GM23338 (cell line): ENCODE data around the gene LINGO4. TPM values are rescaled to one million over a fixed set of nuclear protein-coding genes. Genes with fewer than 3 reads are reported as not detected.

Source experiments
- ATAC-seq: fragments of 200-7000 bp; cut with Tn5 transposase; 3 replicates; pipeline ENCODE4 v1.9.1; 2020
- DNase-seq: peaks from one replicate; pipeline ENCODE4 v3.0.0-alpha.2; 2015; ENCODE audit warnings: low spot score
- H2AFZ ChIP-seq: fragments of 200-600 bp; sonication (generic); 2 replicates; pipeline ENCODE4 v1.8.0; 2016; ENCODE audit warnings: antibody characterized with exemption, mild to moderate bottlenecking, moderate library complexity
- H3F3A ChIP-seq: fragments of 200-600 bp; sonication (generic); replicated peaks from 2 replicates; pipeline ENCODE4 v1.8.0; 2017; ENCODE audit warnings: antibody characterized with exemption, mixed run types, low read depth
- H3K27ac ChIP-seq: fragments of 200-600 bp; sonication (generic); 2 replicates; pipeline ENCODE4 v1.6.1; 2016; ENCODE audit warnings: low read depth
- H3K27me3 ChIP-seq: fragments of 200-600 bp; sonication (generic); 2 replicates; pipeline ENCODE4 v1.8.0; 2016; ENCODE audit warnings: mild to moderate bottlenecking, mixed run types, moderate library complexity; ENCODE audit not compliant: insufficient read depth
- H3K36me3 ChIP-seq: fragments of 200-600 bp; sonication (generic); 2 replicates; pipeline ENCODE4 v1.8.0; 2016; ENCODE audit warnings: mild to moderate bottlenecking; ENCODE audit not compliant: insufficient read depth
- H3K4me1 ChIP-seq: fragments of 200-600 bp; sonication (generic); 2 replicates; pipeline ENCODE4 v1.8.0; 2016; ENCODE audit warnings: mild to moderate bottlenecking, moderate library complexity; ENCODE audit not compliant: insufficient read depth
- H3K4me2 ChIP-seq: fragments of 200-600 bp; sonication (generic); 2 replicates; pipeline ENCODE4 v1.7.1; 2017; ENCODE audit warnings: mixed run types
- H3K4me3 ChIP-seq: fragments of 200-600 bp; sonication (generic); 2 replicates; pipeline ENCODE4 v1.6.1; 2016; ENCODE audit warnings: mixed run types
- H3K79me2 ChIP-seq: fragments of 200-600 bp; sonication (generic); replicated peaks from 2 replicates; pipeline ENCODE4 v1.8.0; 2017; ENCODE audit warnings: mild to moderate bottlenecking; ENCODE audit not compliant: insufficient read depth
- H3K9me2 ChIP-seq: fragments of 200-600 bp; sonication (generic); 2 replicates; pipeline ENCODE4 v1.8.0; 2017; ENCODE audit not compliant: insufficient read depth
- H4K20me1 ChIP-seq: fragments of 200-600 bp; sonication (generic); replicated peaks from 2 replicates; pipeline ENCODE4 v1.8.0; 2017; ENCODE audit warnings: mild to moderate bottlenecking; ENCODE audit not compliant: insufficient read depth
- H3K27ac Mint-ChIP-seq: 2 replicates; pipeline ENCODE4 v1.8.0; 2020; ENCODE audit warnings: inconsistent platforms, mild to moderate bottlenecking, moderate library complexity, mixed read lengths
- H3K27me3 Mint-ChIP-seq: 3 replicates; pipeline ENCODE4 v1.8.0; 2022; ENCODE audit warnings: low read depth, mild to moderate bottlenecking, moderate library complexity, mixed read lengths, inconsistent platforms; ENCODE audit not compliant: insufficient read depth, poor library complexity
- H3K36me3 Mint-ChIP-seq: 3 replicates; pipeline ENCODE4 v1.8.0; 2021; ENCODE audit warnings: low read depth, mild to moderate bottlenecking, inconsistent platforms, moderate library complexity, mixed read lengths
- H3K4me1 Mint-ChIP-seq: 3 replicates; pipeline ENCODE4 v1.8.0; 2020; ENCODE audit warnings: mild to moderate bottlenecking, inconsistent platforms, mixed read lengths
- H3K4me3 Mint-ChIP-seq: 3 replicates; pipeline ENCODE4 v1.8.0; 2021; ENCODE audit warnings: moderate library complexity, mild to moderate bottlenecking, inconsistent platforms, mixed read lengths
- H3K9me3 Mint-ChIP-seq: 3 replicates; pipeline ENCODE4 v1.8.0; 2020; ENCODE audit warnings: moderate library complexity, mild to moderate bottlenecking, inconsistent platforms, mixed read lengths
- CREB1 ChIP-seq: fragments of 250-450 bp; sonication (Bioruptor Pico); IDR thresholded peaks from 2 replicates; pipeline ENCODE4 v1.5.0; 2020; ENCODE audit warnings: low read depth, mild to moderate bottlenecking, moderate library complexity
- EZH2 ChIP-seq: fragments of 200-600 bp; sonication (generic); IDR thresholded peaks from one replicate; pipeline ENCODE4 v1.8.0; 2017; ENCODE audit warnings: antibody characterized with exemption, mild to moderate bottlenecking, low read depth; ENCODE audit not compliant: unreplicated experiment
- EZH2phosphoT487 ChIP-seq: fragments of 200-600 bp; sonication (generic); IDR thresholded peaks from one replicate; pipeline ENCODE4 v1.8.1; 2018; ENCODE audit warnings: antibody characterized with exemption; ENCODE audit not compliant: unreplicated experiment
- JUNB ChIP-seq: IDR thresholded peaks from one replicate; pipeline ENCODE4 v1.6.1; 2016; ENCODE audit warnings: antibody characterized with exemption; ENCODE audit not compliant: unreplicated experiment
- NANOG ChIP-seq: IDR thresholded peaks from 2 replicates; pipeline ENCODE4 v1.6.1; 2016; ENCODE audit warnings: antibody characterized with exemption, borderline replicate concordance
- POLR2AphosphoS5 ChIP-seq: IDR thresholded peaks from 2 replicates; pipeline ENCODE4 v1.6.1; 2016; ENCODE audit warnings: antibody characterized with exemption, low read depth
- STAT1 ChIP-seq: IDR thresholded peaks from one replicate; pipeline ENCODE4 v1.6.1; 2016; ENCODE audit warnings: antibody characterized with exemption; ENCODE audit not compliant: unreplicated experiment
- ZNF114 ChIP-seq: fragments of 250-450 bp; sonication (Bioruptor Pico); IDR thresholded peaks from 2 replicates; pipeline ENCODE4 v1.5.0; 2020; ENCODE audit warnings: mild to moderate bottlenecking, moderate library complexity
- ZNF331 ChIP-seq: fragments of 250-450 bp; sonication (Bioruptor Pico); IDR thresholded peaks from 2 replicates; pipeline ENCODE4 v1.5.0; 2020; ENCODE audit warnings: low read depth, mild to moderate bottlenecking, moderate library complexity
- polyA plus RNA-seq: library from polyadenylated mRNA; unstranded; fragments of >200 nt; fragmentation: Nextera tagmentation; extraction: Ambion mirVana; gene quantifications from 2 replicates; pipeline ENCODE4 v1.2.1, GENCODE V29; 2016
- total RNA-seq: library from RNA; depleted of rRNA; stranded (reverse); fragments of >200 nt; shearing (Covaris generic); gene quantifications from 2 replicates; pipeline ENCODE4 v1.2.3, GENCODE V29; 2014
- TF ChIP-seq, protein P1 (sequence below), 2 experiments: fragments of 200-600 bp in 1 of 2; sonication (generic) in 1 of 2; conservative IDR thresholded peaks; 2 replicates each; pipeline versions ENCODE4 v1.5.1 to v1.6.1; 2016 to 2017; ENCODE audit warnings: antibody characterized with exemption in 2 of 2, low read depth in 2 of 2, mild to moderate bottlenecking in 2 of 2, moderate library complexity in 1 of 2
- TF ChIP-seq, protein P2 (sequence below): fragments of 250-450 bp; sonication (Bioruptor Pico); IDR thresholded peaks from 2 replicates; pipeline ENCODE4 v1.5.0; 2020; ENCODE audit warnings: mild to moderate bottlenecking, moderate library complexity
- TF ChIP-seq, protein P3 (sequence below): IDR thresholded peaks from 2 replicates; pipeline ENCODE4 v1.6.1; 2016; ENCODE audit warnings: antibody characterized with exemption
- TF ChIP-seq, protein P4 (sequence below): IDR thresholded peaks from one replicate; pipeline ENCODE4 v1.6.1; 2018; ENCODE audit warnings: antibody characterized with exemption; ENCODE audit not compliant: unreplicated experiment

Gene LINGO4
- total and polyA plus RNA-seq, 2 experiments from 2014 or later, result not detected

DNA sequence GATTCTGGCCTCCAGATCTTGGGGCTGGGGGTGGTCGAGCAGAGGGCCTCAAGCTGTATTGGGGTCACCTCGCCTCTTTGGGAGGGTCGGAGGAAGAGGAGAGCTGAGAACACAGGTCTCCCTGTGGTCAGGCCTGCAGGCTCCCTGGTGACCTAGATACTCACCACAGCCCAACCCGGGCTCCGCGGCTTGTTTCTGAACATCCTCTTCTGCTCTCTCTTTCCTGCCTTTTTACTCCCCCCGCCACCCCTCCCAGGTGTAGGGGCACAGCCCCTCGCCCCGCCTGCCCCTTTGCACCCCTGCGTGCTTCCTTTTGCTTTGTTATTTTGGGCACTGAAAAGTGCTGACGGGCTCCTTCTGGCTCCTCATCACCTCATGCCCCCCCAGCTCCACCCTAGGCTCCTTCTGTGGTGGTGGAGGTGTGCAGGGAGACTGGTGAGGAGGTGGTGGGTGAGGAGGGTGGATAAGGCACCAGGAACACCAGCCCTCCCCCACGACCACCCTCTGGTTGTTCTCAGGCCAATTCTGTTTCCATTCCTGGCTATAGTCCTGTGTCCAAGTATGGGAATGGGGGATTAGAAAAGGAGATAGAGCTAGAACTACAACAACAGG lies 10.6 kb upstream of the LINGO4 start:
- no peak overlapping the region for H3K4me3 ChIP-seq
- H3K79me2 ChIP-seq, result no peaks in the 10 kb centered on the region
- no peaks in the 10 kb centered on the region for H3F3A ChIP-seq
- no peaks in the 10 kb centered on the region for H3K4me1 ChIP-seq
- peaks cover 12% of the 10 kb centered on the region for H3K27me3 Mint-ChIP-seq
- no peaks in the 10 kb centered on the region for H3K9me2 ChIP-seq
- H3K27ac Mint-ChIP-seq, result no peak overlapping the region
- H3K9me3 Mint-ChIP-seq, result no peaks in the 10 kb centered on the region
- no peak for TF ChIP-seq EZH2
- TF ChIP-seq POLR2AphosphoS5, result no peak
- TF ChIP-seq ZNF331, result no peak
- no peak for TF ChIP-seq ZNF114
- no peak for TF ChIP-seq EZH2phosphoT487
- TF ChIP-seq, protein P1, sequence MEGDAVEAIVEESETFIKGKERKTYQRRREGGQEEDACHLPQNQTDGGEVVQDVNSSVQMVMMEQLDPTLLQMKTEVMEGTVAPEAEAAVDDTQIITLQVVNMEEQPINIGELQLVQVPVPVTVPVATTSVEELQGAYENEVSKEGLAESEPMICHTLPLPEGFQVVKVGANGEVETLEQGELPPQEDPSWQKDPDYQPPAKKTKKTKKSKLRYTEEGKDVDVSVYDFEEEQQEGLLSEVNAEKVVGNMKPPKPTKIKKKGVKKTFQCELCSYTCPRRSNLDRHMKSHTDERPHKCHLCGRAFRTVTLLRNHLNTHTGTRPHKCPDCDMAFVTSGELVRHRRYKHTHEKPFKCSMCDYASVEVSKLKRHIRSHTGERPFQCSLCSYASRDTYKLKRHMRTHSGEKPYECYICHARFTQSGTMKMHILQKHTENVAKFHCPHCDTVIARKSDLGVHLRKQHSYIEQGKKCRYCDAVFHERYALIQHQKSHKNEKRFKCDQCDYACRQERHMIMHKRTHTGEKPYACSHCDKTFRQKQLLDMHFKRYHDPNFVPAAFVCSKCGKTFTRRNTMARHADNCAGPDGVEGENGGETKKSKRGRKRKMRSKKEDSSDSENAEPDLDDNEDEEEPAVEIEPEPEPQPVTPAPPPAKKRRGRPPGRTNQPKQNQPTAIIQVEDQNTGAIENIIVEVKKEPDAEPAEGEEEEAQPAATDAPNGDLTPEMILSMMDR (conservative IDR thresholded peaks at IDR 0.05; ENCODE audit: low read depth in 2 of 2), result no peak
- TF ChIP-seq JUNB, result no peak
- TF ChIP-seq, protein P2, sequence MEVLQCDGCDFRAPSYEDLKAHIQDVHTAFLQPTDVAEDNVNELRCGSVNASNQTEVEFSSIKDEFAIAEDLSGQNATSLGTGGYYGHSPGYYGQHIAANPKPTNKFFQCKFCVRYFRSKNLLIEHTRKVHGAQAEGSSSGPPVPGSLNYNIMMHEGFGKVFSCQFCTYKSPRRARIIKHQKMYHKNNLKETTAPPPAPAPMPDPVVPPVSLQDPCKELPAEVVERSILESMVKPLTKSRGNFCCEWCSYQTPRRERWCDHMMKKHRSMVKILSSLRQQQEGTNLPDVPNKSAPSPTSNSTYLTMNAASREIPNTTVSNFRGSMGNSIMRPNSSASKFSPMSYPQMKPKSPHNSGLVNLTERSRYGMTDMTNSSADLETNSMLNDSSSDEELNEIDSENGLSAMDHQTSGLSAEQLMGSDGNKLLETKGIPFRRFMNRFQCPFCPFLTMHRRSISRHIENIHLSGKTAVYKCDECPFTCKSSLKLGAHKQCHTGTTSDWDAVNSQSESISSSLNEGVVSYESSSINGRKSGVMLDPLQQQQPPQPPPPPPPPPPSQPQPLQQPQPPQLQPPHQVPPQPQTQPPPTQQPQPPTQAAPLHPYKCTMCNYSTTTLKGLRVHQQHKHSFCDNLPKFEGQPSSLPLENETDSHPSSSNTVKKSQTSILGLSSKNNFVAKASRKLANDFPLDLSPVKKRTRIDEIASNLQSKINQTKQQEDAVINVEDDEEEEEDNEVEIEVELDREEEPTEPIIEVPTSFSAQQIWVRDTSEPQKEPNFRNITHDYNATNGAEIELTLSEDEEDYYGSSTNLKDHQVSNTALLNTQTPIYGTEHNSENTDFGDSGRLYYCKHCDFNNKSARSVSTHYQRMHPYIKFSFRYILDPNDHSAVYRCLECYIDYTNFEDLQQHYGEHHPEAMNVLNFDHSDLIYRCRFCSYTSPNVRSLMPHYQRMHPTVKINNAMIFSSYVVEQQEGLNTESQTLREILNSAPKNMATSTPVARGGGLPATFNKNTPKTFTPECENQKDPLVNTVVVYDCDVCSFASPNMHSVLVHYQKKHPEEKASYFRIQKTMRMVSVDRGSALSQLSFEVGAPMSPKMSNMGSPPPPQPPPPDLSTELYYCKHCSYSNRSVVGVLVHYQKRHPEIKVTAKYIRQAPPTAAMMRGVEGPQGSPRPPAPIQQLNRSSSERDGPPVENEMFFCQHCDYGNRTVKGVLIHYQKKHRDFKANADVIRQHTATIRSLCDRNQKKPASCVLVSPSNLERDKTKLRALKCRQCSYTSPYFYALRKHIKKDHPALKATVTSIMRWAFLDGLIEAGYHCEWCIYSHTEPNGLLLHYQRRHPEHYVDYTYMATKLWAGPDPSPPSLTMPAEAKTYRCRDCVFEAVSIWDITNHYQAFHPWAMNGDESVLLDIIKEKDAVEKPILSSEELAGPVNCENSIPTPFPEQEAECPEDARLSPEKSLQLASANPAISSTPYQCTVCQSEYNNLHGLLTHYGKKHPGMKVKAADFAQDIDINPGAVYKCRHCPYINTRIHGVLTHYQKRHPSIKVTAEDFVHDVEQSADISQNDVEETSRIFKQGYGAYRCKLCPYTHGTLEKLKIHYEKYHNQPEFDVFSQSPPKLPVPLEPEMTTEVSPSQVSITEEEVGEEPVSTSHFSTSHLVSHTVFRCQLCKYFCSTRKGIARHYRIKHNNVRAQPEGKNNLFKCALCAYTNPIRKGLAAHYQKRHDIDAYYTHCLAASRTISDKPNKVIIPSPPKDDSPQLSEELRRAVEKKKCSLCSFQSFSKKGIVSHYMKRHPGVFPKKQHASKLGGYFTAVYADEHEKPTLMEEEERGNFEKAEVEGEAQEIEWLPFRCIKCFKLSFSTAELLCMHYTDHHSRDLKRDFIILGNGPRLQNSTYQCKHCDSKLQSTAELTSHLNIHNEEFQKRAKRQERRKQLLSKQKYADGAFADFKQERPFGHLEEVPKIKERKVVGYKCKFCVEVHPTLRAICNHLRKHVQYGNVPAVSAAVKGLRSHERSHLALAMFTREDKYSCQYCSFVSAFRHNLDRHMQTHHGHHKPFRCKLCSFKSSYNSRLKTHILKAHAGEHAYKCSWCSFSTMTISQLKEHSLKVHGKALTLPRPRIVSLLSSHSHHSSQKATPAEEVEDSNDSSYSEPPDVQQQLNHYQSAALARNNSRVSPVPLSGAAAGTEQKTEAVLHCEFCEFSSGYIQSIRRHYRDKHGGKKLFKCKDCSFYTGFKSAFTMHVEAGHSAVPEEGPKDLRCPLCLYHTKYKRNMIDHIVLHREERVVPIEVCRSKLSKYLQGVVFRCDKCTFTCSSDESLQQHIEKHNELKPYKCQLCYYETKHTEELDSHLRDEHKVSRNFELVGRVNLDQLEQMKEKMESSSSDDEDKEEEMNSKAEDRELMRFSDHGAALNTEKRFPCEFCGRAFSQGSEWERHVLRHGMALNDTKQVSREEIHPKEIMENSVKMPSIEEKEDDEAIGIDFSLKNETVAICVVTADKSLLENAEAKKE, result no peak
- no peak for TF ChIP-seq CREB1 (CRISPR knock-in tag)
- TF ChIP-seq STAT1, result no peak
- no peak for TF ChIP-seq NANOG
- TF ChIP-seq, protein P3, sequence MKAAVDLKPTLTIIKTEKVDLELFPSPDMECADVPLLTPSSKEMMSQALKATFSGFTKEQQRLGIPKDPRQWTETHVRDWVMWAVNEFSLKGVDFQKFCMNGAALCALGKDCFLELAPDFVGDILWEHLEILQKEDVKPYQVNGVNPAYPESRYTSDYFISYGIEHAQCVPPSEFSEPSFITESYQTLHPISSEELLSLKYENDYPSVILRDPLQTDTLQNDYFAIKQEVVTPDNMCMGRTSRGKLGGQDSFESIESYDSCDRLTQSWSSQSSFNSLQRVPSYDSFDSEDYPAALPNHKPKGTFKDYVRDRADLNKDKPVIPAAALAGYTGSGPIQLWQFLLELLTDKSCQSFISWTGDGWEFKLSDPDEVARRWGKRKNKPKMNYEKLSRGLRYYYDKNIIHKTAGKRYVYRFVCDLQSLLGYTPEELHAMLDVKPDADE, result no peak
- TF ChIP-seq, protein P4, sequence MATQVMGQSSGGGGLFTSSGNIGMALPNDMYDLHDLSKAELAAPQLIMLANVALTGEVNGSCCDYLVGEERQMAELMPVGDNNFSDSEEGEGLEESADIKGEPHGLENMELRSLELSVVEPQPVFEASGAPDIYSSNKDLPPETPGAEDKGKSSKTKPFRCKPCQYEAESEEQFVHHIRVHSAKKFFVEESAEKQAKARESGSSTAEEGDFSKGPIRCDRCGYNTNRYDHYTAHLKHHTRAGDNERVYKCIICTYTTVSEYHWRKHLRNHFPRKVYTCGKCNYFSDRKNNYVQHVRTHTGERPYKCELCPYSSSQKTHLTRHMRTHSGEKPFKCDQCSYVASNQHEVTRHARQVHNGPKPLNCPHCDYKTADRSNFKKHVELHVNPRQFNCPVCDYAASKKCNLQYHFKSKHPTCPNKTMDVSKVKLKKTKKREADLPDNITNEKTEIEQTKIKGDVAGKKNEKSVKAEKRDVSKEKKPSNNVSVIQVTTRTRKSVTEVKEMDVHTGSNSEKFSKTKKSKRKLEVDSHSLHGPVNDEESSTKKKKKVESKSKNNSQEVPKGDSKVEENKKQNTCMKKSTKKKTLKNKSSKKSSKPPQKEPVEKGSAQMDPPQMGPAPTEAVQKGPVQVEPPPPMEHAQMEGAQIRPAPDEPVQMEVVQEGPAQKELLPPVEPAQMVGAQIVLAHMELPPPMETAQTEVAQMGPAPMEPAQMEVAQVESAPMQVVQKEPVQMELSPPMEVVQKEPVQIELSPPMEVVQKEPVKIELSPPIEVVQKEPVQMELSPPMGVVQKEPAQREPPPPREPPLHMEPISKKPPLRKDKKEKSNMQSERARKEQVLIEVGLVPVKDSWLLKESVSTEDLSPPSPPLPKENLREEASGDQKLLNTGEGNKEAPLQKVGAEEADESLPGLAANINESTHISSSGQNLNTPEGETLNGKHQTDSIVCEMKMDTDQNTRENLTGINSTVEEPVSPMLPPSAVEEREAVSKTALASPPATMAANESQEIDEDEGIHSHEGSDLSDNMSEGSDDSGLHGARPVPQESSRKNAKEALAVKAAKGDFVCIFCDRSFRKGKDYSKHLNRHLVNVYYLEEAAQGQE, result no peak
- no peaks in the 10 kb centered on the region for H4K20me1 ChIP-seq
- ATAC-seq (no peak), DNase-seq (no peak)
- no peaks in the 10 kb centered on the region for H3K27me3 ChIP-seq
- no peak overlapping the region for H3K27ac ChIP-seq
- H3K36me3 Mint-ChIP-seq, result no peaks in the 10 kb centered on the region
- no peak overlapping the region for H3K4me3 Mint-ChIP-seq
- peaks cover 6% of the 10 kb centered on the region for H3K4me1 Mint-ChIP-seq
- no peak overlapping the region for H3K4me2 ChIP-seq
- H3K36me3 ChIP-seq, result no peaks in the 10 kb centered on the region
- no peak overlapping the region for H2AFZ ChIP-seq
